Skeletal muscle satellite cell (primary cell): ENCODE data around the gene IFI30.
A peak's percentile ranks its signal among the peaks of the same experiment; 100 is the strongest.

Experiments
- H3K27me3 ChIP-seq: 2 replicates; pipeline ENCODE4 v1.7.0; 2013; ENCODE audit warnings: low read length; ENCODE audit not compliant: control insufficient read depth, insufficient read depth
- H3K36me3 ChIP-seq: 2 replicates; pipeline ENCODE4 v1.7.0; 2013; ENCODE audit warnings: mild to moderate bottlenecking, control low read depth, low read length; ENCODE audit not compliant: insufficient read depth
- H3K4me1 ChIP-seq: 2 replicates; pipeline ENCODE4 v1.7.0; 2013; ENCODE audit warnings: low read length; ENCODE audit not compliant: control insufficient read depth, insufficient read depth
- H3K4me2 ChIP-seq: 2 replicates; pipeline ENCODE4 v1.7.0; 2013; ENCODE audit warnings: mild to moderate bottlenecking, low read length
- H3K4me3 ChIP-seq: 2 replicates; pipeline ENCODE4 v1.7.0; 2013; ENCODE audit warnings: low read length
- H3K9ac ChIP-seq: 2 replicates; pipeline ENCODE4 v1.7.0; 2013; ENCODE audit warnings: mild to moderate bottlenecking, low read depth, low read length, moderate library complexity
- H3K9me3 ChIP-seq: replicated peaks from 2 replicates; pipeline ENCODE4 v1.7.0; 2013; ENCODE audit warnings: mild to moderate bottlenecking, control low read depth, low read length

Gene IFI30

GRCh38 chr19:18161636-18162002 lies 12.0 kb upstream of the IFI30 start:
- H3K27me3 ChIP-seq, result no peaks in the 10 kb centered on the region
- no peak overlapping the region for H3K9ac ChIP-seq
- peaks cover 25% of the 10 kb centered on the region for H3K4me1 ChIP-seq
- H3K4me2 ChIP-seq, result peak overlapping the region; percentile 77
- H3K9me3 ChIP-seq, result no peaks in the 10 kb centered on the region
- peaks cover 35% of the 10 kb centered on the region for H3K36me3 ChIP-seq
- peak overlapping the region; percentile 59 for H3K4me3 ChIP-seq

GRCh38 chr19:18164072-18164471 lies 9.5 kb upstream of the IFI30 start:
- H3K4me2 ChIP-seq, result no peak overlapping the region
- H3K9ac ChIP-seq, result no peak overlapping the region
- H3K4me3 ChIP-seq, result no peak overlapping the region
- no peaks in the 10 kb centered on the region for H3K27me3 ChIP-seq
- H3K9me3 ChIP-seq, result no peaks in the 10 kb centered on the region
- H3K36me3 ChIP-seq, result peaks cover 42% of the 10 kb centered on the region
- H3K4me1 ChIP-seq, result peaks cover 12% of the 10 kb centered on the region

DNA sequence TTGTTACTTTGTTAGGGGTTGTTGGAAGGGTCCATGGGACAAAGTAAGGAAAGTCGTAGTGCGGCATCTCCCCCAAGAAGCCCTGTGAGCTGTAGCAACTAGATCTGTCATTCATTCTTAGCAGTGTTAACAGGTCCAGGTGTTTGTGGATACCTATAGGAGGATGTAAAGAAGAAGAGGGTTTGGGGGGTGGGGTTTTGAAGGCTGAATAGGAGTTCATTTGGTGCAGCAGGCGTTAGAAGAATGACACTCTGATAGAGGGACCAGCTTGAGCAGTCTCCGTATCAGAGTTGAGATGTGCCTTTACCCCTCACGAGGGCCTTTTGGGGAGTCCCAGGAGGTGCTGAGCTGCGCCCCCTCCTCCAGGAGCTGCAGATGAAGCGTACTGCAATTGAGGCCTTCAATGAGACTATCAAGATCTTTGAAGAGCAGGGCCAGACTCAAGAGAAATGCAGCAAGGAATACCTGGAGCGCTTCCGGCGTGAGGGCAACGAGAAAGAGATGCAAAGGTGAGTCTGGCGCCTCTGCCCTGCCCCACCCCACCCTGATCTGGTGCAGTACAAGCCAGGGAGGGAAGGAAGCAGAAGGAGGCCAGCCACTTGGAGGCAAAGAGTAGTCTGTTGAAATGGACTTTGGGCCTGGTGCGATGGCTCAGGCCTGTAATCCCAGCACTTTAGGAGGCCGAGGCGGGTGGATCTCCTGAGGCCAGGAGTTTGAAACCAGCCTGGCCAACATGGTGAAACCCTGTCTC lies 7.6 kb upstream of the IFI30 start:
- no peaks in the 10 kb centered on the region for H3K27me3 ChIP-seq
- H3K4me3 ChIP-seq, result no peak overlapping the region
- H3K36me3 ChIP-seq, result peaks cover 48% of the 10 kb centered on the region
- H3K9ac ChIP-seq, result no peak overlapping the region
- peaks cover 7% of the 10 kb centered on the region for H3K4me1 ChIP-seq
- H3K9me3 ChIP-seq, result no peaks in the 10 kb centered on the region
- H3K4me2 ChIP-seq, result no peak overlapping the region

DNA sequence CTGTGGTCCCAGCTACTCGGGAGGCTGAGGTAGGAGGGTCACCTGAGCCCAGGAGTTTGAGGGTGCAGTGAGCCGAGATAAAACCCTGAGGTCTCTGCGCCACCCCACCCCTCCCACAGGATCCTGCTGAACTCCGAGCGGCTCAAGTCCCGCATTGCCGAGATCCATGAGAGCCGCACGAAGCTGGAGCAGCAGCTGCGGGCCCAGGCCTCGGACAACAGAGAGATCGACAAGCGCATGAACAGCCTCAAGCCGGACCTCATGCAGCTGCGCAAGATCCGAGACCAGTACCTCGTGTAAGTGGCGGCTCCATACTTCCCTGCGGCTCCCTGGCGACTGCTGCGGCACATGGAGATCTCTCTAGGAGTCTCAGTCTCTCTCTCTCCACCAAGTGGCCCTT lies 6.6 kb upstream of the IFI30 start:
- no peak overlapping the region for H3K9ac ChIP-seq

GRCh38 chr19:18167975-18168645 lies 5.5 kb upstream of the IFI30 start:
- peaks cover 3% of the 10 kb centered on the region for H3K4me1 ChIP-seq
- H3K9me3 ChIP-seq, result no peaks in the 10 kb centered on the region
- H3K9ac ChIP-seq, result no peak overlapping the region
- H3K4me3 ChIP-seq, result no peak overlapping the region
- H3K27me3 ChIP-seq, result no peaks in the 10 kb centered on the region
- no peak overlapping the region for H3K4me2 ChIP-seq
- H3K36me3 ChIP-seq, result peaks cover 34% of the 10 kb centered on the region

More for the DNA sequence above, 6.6 kb upstream of the IFI30 start:
- H3K9me3 ChIP-seq, result no peaks in the 10 kb centered on the region
- H3K4me2 ChIP-seq, result no peak overlapping the region
- no peaks in the 10 kb centered on the region for H3K4me1 ChIP-seq
- peaks cover 43% of the 10 kb centered on the region for H3K36me3 ChIP-seq
- H3K27me3 ChIP-seq, result no peaks in the 10 kb centered on the region
- H3K4me3 ChIP-seq, result no peak overlapping the region

DNA sequence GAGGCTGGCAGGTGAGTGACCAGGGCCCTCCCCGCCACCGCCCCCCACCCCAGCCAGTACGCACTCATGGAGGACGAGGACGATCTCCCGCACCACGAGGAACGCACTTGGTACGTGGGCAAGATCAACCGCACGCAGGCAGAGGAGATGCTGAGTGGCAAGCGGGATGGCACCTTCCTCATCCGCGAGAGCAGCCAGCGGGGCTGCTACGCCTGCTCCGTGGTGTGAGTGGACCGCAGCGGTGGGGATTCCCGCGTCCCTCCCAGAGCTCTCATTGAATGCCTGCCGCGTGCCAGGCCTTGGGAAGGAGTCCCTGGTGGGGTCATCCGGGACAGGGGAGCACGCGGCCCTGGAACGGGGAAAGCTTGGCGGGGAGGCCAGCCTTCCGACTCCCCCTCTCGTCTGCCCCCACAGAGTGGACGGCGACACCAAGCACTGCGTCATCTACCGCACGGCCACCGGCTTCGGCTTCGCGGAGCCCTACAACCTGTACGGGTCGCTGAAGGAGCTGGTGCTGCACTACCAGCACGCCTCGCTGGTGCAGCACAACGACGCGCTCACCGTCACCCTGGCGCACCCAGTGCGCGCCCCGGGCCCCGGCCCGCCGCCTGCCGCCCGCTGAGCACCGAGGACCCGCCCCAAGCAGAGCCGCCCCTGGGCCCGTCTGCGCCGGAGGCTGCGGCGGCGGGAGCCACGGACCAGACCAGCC lies 4.8 kb upstream of the IFI30 start:
- no peaks in the 10 kb centered on the region for H3K9me3 ChIP-seq
- no peaks in the 10 kb centered on the region for H3K27me3 ChIP-seq
- H3K4me3 ChIP-seq, result no peak overlapping the region
- no peak overlapping the region for H3K4me2 ChIP-seq
- H3K4me1 ChIP-seq, result peaks cover 8% of the 10 kb centered on the region
- no peak overlapping the region for H3K9ac ChIP-seq
- H3K36me3 ChIP-seq, result peaks cover 30% of the 10 kb centered on the region

DNA sequence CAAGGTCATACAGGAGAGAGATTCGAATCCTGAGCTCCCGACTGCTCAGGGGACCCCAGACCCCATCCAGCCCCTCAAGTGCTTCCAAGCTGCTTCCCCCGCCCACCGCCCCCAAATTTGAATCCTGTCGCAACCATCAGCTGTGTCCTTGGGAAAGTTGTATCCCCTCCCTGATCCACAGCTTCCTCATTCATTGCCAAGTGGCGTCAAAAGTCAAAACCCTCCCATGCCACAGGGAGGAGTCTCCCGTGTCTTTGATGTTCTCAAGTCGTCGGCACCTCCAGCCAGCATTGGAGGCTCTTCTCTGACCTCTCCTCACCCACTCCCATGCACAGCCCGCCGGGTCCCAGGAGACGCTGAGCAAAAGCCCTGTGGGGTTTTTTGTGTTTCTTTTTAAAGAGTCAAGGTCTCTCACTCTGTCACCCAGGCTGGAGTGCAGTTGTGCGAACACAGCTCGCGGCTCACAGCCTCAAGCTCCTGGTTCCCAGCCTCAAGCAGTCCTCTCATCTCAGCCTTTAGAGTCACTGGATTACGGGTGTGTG lies 2.8 kb upstream of the IFI30 start:
- no peaks in the 10 kb centered on the region for H3K9me3 ChIP-seq
- H3K9ac ChIP-seq, result no peak overlapping the region
- peaks cover 26% of the 10 kb centered on the region for H3K36me3 ChIP-seq
- no peak overlapping the region for H3K4me2 ChIP-seq
- H3K27me3 ChIP-seq, result no peaks in the 10 kb centered on the region
- no peak overlapping the region for H3K4me3 ChIP-seq
- H3K4me1 ChIP-seq, result peaks cover 12% of the 10 kb centered on the region

DNA sequence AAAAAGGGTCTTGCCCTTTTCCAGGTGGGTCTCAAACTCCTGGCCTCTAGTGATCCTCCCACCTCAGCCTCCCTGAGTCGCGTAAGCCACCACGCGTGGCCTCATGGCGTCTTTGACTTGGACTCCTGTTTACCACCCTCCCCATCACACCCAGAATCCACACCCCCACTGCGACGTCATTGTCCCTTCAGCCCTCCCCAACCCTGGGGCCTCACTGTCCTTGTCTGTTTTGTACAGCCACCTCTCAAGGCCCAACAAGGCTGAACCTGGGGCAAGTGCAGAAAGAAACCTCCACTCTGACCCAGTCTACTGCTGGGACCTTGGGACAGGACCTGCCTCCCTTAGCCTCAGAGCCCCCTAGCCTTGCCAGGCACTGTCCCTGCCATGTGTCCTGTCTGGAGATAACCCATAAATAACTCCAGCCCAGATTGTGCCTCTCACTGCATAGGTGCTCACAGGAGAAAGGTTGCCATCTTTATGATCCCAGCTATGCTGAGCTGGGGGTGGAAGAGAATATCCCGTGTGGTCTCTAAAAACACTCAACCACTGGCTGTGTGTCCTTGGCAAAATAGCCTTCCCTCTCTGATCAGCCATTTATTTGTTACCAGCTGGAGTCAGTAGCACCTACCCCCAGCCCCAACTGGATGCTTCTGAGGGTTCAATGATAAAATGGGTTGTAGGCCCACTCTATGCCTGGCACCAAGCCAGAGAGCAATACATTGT lies 1.8 kb upstream of the IFI30 start:
- H3K4me2 ChIP-seq, result no peak overlapping the region
- no peak overlapping the region for H3K9ac ChIP-seq
- no peak overlapping the region for H3K4me3 ChIP-seq
- no peaks in the 10 kb centered on the region for H3K27me3 ChIP-seq
- peaks cover 12% of the 10 kb centered on the region for H3K4me1 ChIP-seq
- no peaks in the 10 kb centered on the region for H3K9me3 ChIP-seq
- peaks cover 20% of the 10 kb centered on the region for H3K36me3 ChIP-seq

GRCh38 chr19:18172331-18173053 lies 1.1 kb upstream of the IFI30 start:
- H3K4me3 ChIP-seq, result no peak overlapping the region
- no peaks in the 10 kb centered on the region for H3K9me3 ChIP-seq
- no peaks in the 10 kb centered on the region for H3K27me3 ChIP-seq
- H3K9ac ChIP-seq, result no peak overlapping the region
- no peak overlapping the region for H3K4me2 ChIP-seq
- peaks cover 12% of the 10 kb centered on the region for H3K4me1 ChIP-seq
- peaks cover 15% of the 10 kb centered on the region for H3K36me3 ChIP-seq

DNA sequence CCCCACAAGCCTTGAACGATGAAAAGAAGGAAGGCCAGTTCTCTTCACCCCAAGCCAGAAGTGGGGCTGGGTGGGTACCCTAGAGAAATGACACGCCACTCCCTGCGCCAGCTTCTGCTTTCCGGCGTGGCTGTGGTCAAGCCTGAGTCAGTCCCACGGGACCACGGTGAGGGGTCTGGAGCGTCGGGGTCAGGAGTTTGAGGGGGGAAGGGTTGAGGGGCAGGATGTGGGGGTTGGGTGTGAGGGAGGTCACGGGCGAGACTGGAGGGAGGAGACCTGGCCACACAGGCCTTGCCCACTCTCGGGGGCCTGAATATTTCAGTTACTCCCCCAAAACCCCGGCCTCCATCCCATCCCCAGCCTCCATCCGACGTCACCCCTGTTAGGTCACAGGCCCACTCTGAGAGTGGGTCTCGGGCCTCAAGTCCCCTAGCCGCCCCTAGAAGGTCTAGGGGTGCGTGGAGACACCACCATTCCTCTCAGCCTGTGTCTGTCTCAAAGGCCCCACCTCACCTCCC lies 500 bp upstream of the IFI30 start:
- peaks cover 12% of the 10 kb centered on the region for H3K4me1 ChIP-seq
- H3K36me3 ChIP-seq, result peaks cover 15% of the 10 kb centered on the region
- H3K4me2 ChIP-seq, result peak overlapping the region; percentile 97
- H3K9ac ChIP-seq, result no peak overlapping the region
- H3K27me3 ChIP-seq, result no peaks in the 10 kb centered on the region
- peak overlapping the region; percentile 77 for H3K4me3 ChIP-seq
- no peaks in the 10 kb centered on the region for H3K9me3 ChIP-seq
